GM18519 (cell line): Measurements from ENCODE around the gene DLX2.
"Not testable (repeated sequence)": the region's sequence is repeated elsewhere in the genome, so short reads cannot be mapped to it uniquely, and the experiment has no call there.

ENCODE experiments used
- ATAC-seq: cut with Tn5 transposase; IDR thresholded peaks from one replicate; pipeline ENCODE4 v1.9.1; 2021; ENCODE audit warnings: mild to moderate bottlenecking, moderate library complexity; ENCODE audit not compliant: unreplicated experiment, low FRiP score

DLX2 gene

GRCh38 chr2:172062402-172063004 is 40.2 kb downstream of the DLX2 start:
- ATAC-seq = no peak

- ATAC-seq = not testable (repeated sequence)
These were observed 42.6 kb downstream of the DLX2 start for GRCh38 chr2:172060118-172060517.

- ATAC-seq = no peak
These were observed 44.0 kb downstream of the DLX2 start for GRCh38 chr2:172058660-172059059.

- no peak for ATAC-seq
These were observed 46.4 kb downstream of the DLX2 start for GRCh38 chr2:172056293-172056692.

- ATAC-seq = no peak
These were observed 49.2 kb downstream of the DLX2 start for GRCh38 chr2:172053486-172053885.

- ATAC-seq = no peak
These were observed 50.4 kb downstream of the DLX2 start for GRCh38 chr2:172052000-172052983.

GRCh38 chr2:172050479-172051125 is 52.1 kb downstream of the DLX2 start:
- ATAC-seq = no peak

GRCh38 chr2:172049567-172050120 is 53.1 kb downstream of the DLX2 start:
- no peak for ATAC-seq
